Upper lobe of left lung (tissue), 6 donors: ENCODE measurements around the gene CIZ1. TPM values are rescaled to one million over a fixed set of nuclear protein-coding genes. Genes with fewer than 3 reads are reported as not detected.
"Not testable (repeated sequence)": the region's sequence is repeated elsewhere in the genome, so short reads cannot be mapped to it uniquely, and the experiment has no call there.

Experiments
- ATAC-seq, 2 donors: fragments of 200-7000 bp; cut with Tn5 transposase; one replicate each; pipeline ENCODE4 v1.9.1; 2022; ENCODE audit warnings: mild to moderate bottlenecking in 2 of 2, moderate library complexity in 2 of 2; ENCODE audit not compliant: low FRiP score in 2 of 2
- DNase-seq, 2 donors: peaks; one replicate each; pipeline ENCODE4 v3.0.0-alpha.2; 2019 to 2020
- H3K27ac ChIP-seq, 4 donors: fragments of 200-600 bp; sonication (generic); one replicate each; pipeline ENCODE4 v1.5.1; 2016 to 2019
- H3K27me3 ChIP-seq, 4 donors: fragments of 200-600 bp; sonication (generic); one replicate each; pipeline ENCODE4 v1.5.1; 2017 to 2019
- H3K36me3 ChIP-seq, 4 donors: fragments of 200-600 bp; sonication (generic); one replicate each; pipeline ENCODE4 v1.5.1; 2016 to 2019
- H3K4me1 ChIP-seq, 4 donors: fragments of 200-600 bp; sonication (generic); one replicate each; pipeline ENCODE4 v1.5.1; 2018 to 2019
- H3K4me3 ChIP-seq, 4 donors: fragments of 200-600 bp; sonication (generic); one replicate each; pipeline ENCODE4 v1.5.1; 2017 to 2019; ENCODE audit warnings: mild to moderate bottlenecking in 2 of 4, moderate library complexity in 1 of 4
- H3K9me3 ChIP-seq, 4 donors: fragments of 200-600 bp; sonication (generic); one replicate each; pipeline ENCODE4 v1.5.1; 2018 to 2019
- CTCF ChIP-seq, 6 experiments: fragments of 450-650 bp in 4 of 6; fragments of 200-600 bp in 2 of 6; sonication (generic) in 2 of 6; IDR thresholded peaks; one replicate each; pipeline ENCODE4 v1.5.1; 2016 to 2019; ENCODE audit warnings: antibody characterized with exemption in 6 of 6
- EP300 ChIP-seq, 4 donors: sonication (generic); formaldehyde crosslinking; IDR thresholded peaks; one replicate each; pipeline ENCODE4 v1.5.1; 2017; ENCODE audit warnings: antibody characterized with exemption in 4 of 4, control low read depth in 2 of 4
- POLR2A ChIP-seq, 4 donors: fragments of 450-650 bp; IDR thresholded peaks; one replicate each; pipeline ENCODE4 v1.5.1; 2016 to 2017; ENCODE audit warnings: antibody characterized with exemption in 4 of 4, mild to moderate bottlenecking in 2 of 4
- POLR2AphosphoS5 ChIP-seq, 2 donors: sonication (generic); formaldehyde crosslinking; IDR thresholded peaks; one replicate each; pipeline ENCODE4 v1.5.1; 2017; ENCODE audit warnings: antibody characterized with exemption in 2 of 2
- WGBS, 2 donors: methylation state at CpG; one replicate each; pipeline ENCODE4 v1.1.5; 2017 to 2018; 5-methylcytosine and 5-hydroxymethylcytosine counted together
- total RNA-seq, 6 donors: library from RNA; depleted of rRNA in 4 of 6; stranded (reverse); fragments of >200 nt in 4 of 6; gene quantifications; one replicate each; pipeline versions ENCODE4 v1.1.0 to v1.2.1, GENCODE V29; 2016 to 2021
- donor health status: DM: no; HTN: no; CAD: no; lungs with moderate emphysema.
- donor health status: DM: no; HTN: yes; CAD: no; lungs with severe emphysema.

Gene CIZ1
- total RNA-seq, 6 donors from 2014 or later, result 53.4 to 136 (median 95.5) TPM

- WGBS, 2 donors, result 90 to 93% methylated on average over 1 to 3 of the region's 3 CpGs
- TF ChIP-seq EP300 (IDR thresholded peaks at IDR 0.05), result no peak
- no peaks in the 10 kb centered on the region for H3K27me3 ChIP-seq
These were observed 53.4 kb downstream of the CIZ1 start for GRCh38 chr9:128138001-128138400.

GRCh38 chr9:128136816-128137793 is 54.3 kb downstream of the CIZ1 start:
- peak; percentile 24 to 28 for ATAC-seq
- Histone ChIP-seq H3K9me3 (no peaks in the 10 kb centered on the region), H3K36me3 (no peaks in the 10 kb centered on the region), H3K4me3 (no peak overlapping the region), H3K27ac (no peak overlapping the region), H3K27me3 (no peaks in the 10 kb centered on the region), H3K4me1 (peaks cover 0 to under 1% (median 0%) of the 10 kb centered on the region in 4 donors)
- WGBS, 2 donors, result 89 to 90% methylated on average over 17 to 18 of the region's 18 CpGs
- no peak for DNase-seq
- no peak for TF ChIP-seq CTCF (IDR thresholded peaks at IDR 0.05)
- TF ChIP-seq POLR2A (IDR thresholded peaks at IDR 0.05), result no peak
- no peak for TF ChIP-seq POLR2AphosphoS5 (IDR thresholded peaks at IDR 0.05)
- no peak for TF ChIP-seq EP300 (IDR thresholded peaks at IDR 0.05)

More at GRCh38 chr9:128138001-128138400, 53.4 kb downstream of the CIZ1 start:
- no peak for DNase-seq
- Histone ChIP-seq H3K36me3 (no peaks in the 10 kb centered on the region), H3K9me3 (no peaks in the 10 kb centered on the region), H3K27ac (no peak overlapping the region), H3K4me1 (peaks cover 0 to 3% (median 0%) of the 10 kb centered on the region in 4 donors), H3K4me3 (no peak overlapping the region)
- ATAC-seq, result peak in 1 of 2 donors; percentile 38

GRCh38 chr9:128135561-128135960 is 55.8 kb downstream of the CIZ1 start:
- DNase-seq, H3K4me1 ChIP-seq, H3K27me3 ChIP-seq, H3K4me3 ChIP-seq, H3K27ac ChIP-seq, H3K36me3 ChIP-seq, H3K9me3 ChIP-seq, ATAC-seq: not testable (repeated sequence)
- 83 to 95% methylated on average over 4 to 8 of the region's 8 CpGs for WGBS, 2 donors

- H3K9me3 ChIP-seq, H3K27ac ChIP-seq, DNase-seq, H3K36me3 ChIP-seq, H3K27me3 ChIP-seq, ATAC-seq, H3K4me3 ChIP-seq: not testable (repeated sequence)
- H3K4me1 ChIP-seq, result peaks cover 6 to 14% (median 9%) of the 10 kb centered on the region in 4 donors
- WGBS, 2 donors, result 17 to 43% methylated on average over 1 to 8 of the region's 8 CpGs
These were observed 59.2 kb downstream of the CIZ1 start for GRCh38 chr9:128132139-128132538.

GRCh38 chr9:128131346-128131745 is 60.0 kb downstream of the CIZ1 start:
- H3K36me3 ChIP-seq, H3K27me3 ChIP-seq, ATAC-seq, H3K4me3 ChIP-seq, H3K9me3 ChIP-seq, H3K27ac ChIP-seq, DNase-seq: not testable (repeated sequence)
- H3K4me1 ChIP-seq, result peaks cover 12 to 22% (median 15%) of the 10 kb centered on the region in 4 donors
- WGBS, 2 donors, result 89 to 98% methylated on average over 8 of the region's 8 CpGs

- H3K9me3 ChIP-seq, H3K27ac ChIP-seq, DNase-seq, H3K36me3 ChIP-seq, H3K4me3 ChIP-seq, ATAC-seq, H3K27me3 ChIP-seq: not testable (repeated sequence)
- H3K4me1 ChIP-seq, result peaks cover 19 to 29% (median 22%) of the 10 kb centered on the region in 4 donors
- 64 to 65% methylated on average over 7 of the region's 7 CpGs for WGBS, 2 donors
These were observed 60.7 kb downstream of the CIZ1 start for GRCh38 chr9:128130651-128131050.

GRCh38 chr9:128129976-128130590 is 61.3 kb downstream of the CIZ1 start:
- not testable (repeated sequence) for ATAC-seq
- 33 to 58% methylated on average over 5 to 11 of the region's 12 CpGs for WGBS, 2 donors

More at GRCh38 chr9:128129976-128130590, 61.3 kb downstream of the CIZ1 start:
- DNase-seq, result peak in 1 of 2 donors; percentile 72
- peaks cover 20 to 34% (median 27%) of the 10 kb centered on the region in 4 donors for H3K4me1 ChIP-seq
- TF ChIP-seq CTCF (IDR thresholded peaks at IDR 0.05), result peak in 3 of 6 experiments; percentile 19 to 53 (median 49)
- not testable (repeated sequence) for H3K27ac ChIP-seq, H3K9me3 ChIP-seq, H3K27me3 ChIP-seq, H3K4me3 ChIP-seq, H3K36me3 ChIP-seq
